ENCODE data around the gene ZNF805.
"Not testable (repeated sequence)": the region's sequence is repeated elsewhere in the genome, so short reads cannot be mapped to it uniquely, and the experiment has no call there.

Gene ZNF805

GRCh38 chr19:57240311-57241090 lies at the start of gene ZNF805:
ZNF805 (plus strand) TSS chr19:57240632; CDS start chr19:57240892, 260 bp downstream.
- DNase-seq: peak; percentile 95

DNA sequence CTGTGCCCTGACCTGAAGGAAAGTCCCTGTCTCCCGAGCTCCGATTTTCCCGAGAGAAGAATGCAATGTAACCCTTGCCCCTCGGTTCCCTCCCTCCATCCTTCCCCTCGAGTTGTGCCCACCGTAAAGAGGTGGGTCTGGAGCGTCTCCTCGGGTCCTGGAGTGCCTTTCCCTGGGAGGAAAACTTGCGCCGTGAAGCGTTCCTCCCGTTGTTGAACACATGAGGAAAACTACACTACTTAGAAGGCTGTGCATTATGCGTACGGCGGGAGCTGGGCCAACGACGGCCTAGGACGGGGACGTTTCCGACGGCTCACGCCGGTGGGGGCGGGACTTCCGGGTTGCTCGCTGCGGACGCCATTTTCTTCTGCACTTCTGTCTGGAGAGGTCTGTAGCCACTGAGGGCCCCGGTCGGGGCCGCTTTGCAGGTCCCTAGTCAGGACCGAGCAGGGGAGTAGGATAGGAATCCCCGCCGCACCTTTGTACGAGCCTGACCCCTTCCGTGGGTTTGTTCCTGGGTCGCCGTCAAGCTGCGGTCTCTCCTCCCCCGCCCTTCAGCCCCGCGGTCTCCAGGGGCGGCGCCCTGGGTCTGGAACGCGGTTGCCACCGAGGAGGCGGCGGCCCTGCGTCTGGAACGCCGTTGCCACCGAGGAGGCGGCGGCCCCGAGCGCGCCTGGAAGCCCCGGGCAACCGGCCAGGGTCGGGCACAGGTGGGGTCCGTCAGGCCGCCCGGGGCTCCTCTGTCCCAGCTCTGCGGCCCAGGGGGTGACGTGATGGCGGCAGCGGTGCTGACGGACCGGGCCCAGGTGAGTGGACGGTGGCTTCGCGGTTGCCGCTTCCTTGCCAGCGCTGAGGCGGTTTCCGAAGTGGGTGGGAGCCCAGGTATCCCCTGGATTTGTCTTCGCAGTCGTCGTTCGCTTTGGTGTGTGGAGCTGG lies 49.0 kb upstream of the ZNF805 start, which contains the start of gene ZNF264:
ZNF264 (plus strand) TSS at position 360 of the 936 bp plus-strand sequence; CDS start at position 774, 414 bp downstream.
- peak; percentile 86 for DNase-seq

DNA sequence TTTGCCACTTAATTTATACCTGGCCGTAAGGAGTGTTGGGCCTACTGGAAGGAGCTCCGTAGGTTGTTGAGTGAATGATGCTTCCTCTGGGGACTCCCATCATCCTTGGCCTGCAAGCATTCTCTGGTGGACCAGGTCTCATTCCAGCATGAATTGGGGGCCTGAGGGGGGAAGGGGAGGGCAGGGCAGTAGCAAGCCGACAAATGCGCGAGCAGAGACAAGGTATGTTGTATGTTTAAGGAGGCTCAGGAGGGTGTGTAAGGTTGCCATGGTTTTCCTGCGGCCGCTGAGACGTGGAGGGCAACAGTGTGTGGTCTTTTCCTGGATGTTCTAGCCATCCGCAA lies 48.4 kb upstream of the ZNF805 start:
- no peak for DNase-seq

GRCh38 chr19:57192993-57193392 lies 47.4 kb upstream of the ZNF805 start:
- no peak for DNase-seq

DNA sequence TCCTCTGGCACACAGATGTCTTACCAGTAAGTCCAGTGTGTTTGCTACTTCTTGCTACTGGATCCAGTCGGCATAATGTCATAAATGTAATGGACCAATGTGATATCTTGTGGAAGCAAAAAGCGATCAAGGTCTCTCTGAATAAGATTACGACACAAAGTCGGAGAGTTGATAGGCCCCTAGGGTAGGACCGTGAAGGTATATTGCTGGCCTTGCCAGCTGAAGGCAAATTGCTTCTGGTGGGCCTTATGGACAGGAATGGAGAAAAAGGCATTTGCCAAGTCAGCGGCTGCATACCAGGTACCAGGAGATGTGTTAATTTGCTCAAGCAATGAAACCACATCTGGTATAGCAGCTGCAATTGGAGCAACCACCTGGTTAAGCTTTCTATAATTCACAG lies 42.6 kb upstream of the ZNF805 start:
- DNase-seq: not testable (repeated sequence)

GRCh38 chr19:57202160-57202559 lies 38.3 kb upstream of the ZNF805 start:
- DNase-seq: no peak

GRCh38 chr19:57210381-57210780 lies 30.1 kb upstream of the ZNF805 start:
- DNase-seq: no peak

DNA sequence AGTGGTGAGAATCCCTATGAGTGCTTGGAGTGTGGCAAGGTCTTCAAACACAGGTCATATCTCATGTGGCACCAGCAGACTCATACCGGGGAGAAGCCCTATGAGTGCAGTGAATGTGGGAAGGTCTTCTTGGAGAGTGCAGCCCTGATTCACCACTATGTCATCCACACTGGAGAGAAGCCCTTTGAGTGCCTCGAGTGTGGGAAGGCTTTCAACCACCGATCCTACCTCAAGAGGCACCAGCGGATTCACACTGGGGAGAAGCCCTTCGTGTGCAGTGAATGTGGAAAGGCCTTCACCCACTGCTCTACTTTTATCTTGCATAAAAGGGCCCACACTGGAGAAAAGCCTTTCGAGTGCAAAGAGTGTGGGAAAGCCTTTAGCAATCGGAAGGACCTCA lies 28.3 kb upstream of the ZNF805 start:
- DNase-seq: no peak

GRCh38 chr19:57227502-57227901 lies 12.9 kb upstream of the ZNF805 start:
- DNase-seq: no peak

DNA sequence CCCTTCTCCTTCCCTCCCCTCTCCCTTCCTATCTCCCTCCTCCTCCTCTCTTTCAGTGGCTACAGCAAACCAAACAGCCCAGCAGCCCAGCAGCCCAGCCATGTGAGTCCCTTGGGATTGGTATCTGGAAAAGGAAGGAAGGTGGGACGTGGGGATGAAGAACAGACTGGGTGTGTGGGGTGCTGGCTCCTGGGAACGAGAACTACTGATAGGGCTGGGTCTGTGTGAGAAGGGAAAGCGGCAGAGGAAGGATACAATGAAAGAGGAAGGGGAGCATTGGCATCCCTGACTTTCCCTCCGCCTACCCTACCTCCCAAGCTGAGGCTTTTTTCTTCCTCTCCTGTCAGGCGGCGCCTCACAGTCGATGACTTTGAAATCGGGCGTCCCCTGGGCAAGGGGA lies 8.7 kb upstream of the ZNF805 start:
- no peak for DNase-seq

GRCh38 chr19:57233207-57233606 lies 7.2 kb upstream of the ZNF805 start:
- no peak for DNase-seq

DNA sequence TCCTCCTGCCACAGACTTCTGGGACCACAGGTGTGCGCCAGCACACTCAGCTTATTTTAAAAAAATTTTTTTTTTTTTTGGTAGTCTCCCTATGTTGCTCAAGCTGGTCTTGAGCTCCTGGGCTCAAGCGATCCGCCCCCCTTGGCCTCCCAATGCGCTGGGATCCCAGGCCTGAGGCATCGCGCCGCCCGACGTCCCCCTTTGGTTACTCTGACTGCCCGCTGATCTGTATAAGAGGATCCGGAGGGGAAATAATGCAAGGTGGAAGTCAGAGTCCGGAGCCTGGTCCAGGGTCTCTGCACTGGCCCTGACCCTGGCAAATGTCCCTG lies 486 bp upstream of the ZNF805 start:
- DNase-seq: no peak

DNA sequence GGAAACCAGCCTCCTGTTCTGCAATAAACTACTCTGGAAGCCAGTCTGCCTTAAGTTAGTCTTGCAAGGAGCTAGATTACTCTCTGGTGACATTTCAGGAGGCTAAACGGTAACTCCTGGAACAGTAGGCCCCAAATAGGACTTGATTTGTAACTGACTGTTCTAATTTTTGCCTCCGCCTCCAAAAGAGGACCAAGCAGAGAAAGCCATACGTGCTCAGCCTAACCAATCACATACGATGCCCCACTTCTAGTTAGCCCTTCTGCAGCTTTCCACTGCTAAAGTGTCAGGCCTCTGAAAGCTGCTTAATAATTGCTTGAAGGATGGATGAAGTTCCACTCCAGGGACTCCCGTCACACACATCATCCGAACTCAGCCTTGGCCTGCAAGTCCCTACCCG lies 744 bp downstream of the ZNF805 start:
- no peak for DNase-seq

- DNase-seq: no peak
Measured at GRCh38 chr19:57242821-57243220, 2.4 kb downstream of the ZNF805 start.

- DNase-seq: no peak
Measured at GRCh38 chr19:57244513-57244912, 4.1 kb downstream of the ZNF805 start.

- DNase-seq: no peak
Measured at GRCh38 chr19:57245066-57245465, 4.6 kb downstream of the ZNF805 start.

DNA sequence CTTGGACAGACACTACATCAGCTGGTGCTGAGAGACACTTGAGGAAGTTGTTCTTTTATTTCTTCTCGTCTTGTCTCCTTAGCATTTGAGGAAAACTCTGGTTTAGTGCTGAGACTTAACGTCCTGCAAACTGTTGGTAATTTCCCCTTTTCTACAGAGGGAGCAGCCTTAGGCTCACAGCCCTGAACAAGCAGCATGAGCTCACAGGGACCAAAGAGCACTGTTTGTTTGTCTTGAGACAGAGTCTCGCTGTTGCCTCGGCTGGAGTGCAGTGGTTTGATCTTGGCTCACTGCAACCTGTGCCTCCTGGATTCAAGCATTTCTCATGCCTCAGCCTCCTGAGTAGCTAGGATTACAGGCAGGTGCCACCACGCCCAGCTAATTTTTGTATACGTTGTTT lies 5.5 kb downstream of the ZNF805 start:
- no peak for DNase-seq

DNA sequence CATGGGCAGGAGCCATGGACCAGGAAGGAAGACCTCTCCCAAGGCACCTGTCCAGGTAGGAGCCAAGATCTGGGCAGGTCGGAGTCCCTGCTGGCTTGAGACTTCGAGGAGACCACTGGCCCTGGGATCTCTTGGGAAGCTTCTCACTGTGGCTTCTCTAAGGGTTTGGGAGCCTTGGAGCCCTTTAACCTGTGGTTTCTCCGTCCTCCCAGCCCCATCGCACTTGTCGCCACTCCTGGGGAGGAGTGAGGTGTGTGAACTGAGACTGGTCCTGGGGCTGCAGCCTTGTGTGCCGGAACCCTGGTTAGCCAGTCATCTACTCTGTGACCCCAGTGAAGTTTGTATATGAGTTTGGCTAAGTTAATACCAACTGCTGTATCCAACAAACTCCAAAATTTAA lies 8.2 kb downstream of the ZNF805 start:
- no peak for DNase-seq

GRCh38 chr19:57249329-57249728 lies 8.9 kb downstream of the ZNF805 start:
- no peak for DNase-seq

DNA sequence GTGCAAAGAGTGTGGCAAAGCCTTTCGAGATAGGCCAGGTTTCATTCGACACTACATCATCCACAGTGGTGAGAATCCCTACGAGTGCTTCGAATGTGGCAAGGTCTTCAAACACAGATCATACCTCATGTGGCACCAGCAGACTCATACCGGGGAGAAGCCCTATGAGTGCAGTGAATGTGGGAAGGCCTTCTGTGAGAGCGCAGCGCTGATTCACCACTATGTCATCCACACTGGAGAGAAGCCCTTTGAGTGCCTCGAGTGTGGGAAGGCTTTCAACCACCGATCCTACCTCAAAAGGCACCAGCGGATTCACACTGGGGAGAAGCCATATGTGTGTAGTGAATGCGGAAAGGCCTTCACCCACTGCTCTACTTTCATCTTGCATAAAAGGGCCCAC lies 13.3 kb downstream of the ZNF805 start:
- DNase-seq: not testable (repeated sequence)

DNA sequence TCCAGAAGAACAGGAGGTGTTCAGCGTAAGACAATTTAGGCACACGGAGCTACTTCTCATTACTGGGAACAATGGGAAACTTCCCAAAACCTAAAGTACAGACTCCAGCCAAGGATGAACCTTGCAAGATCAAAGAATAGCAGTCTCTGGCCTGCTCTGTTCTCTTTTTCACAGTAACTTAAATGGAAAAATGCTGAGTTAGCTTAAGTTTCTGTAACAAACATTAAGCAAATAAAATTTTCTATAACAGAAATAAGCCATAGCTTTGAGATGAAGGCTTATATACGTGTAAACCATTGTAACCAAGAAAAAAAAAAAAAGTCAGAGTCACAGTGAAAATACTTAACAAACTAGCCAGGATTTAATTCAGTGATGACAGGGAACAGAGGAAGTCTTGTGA lies 21.6 kb downstream of the ZNF805 start:
- no peak for DNase-seq

- no peak for DNase-seq
Measured at GRCh38 chr19:57263244-57263741, 22.9 kb downstream of the ZNF805 start.

GRCh38 chr19:57267291-57267690 lies 26.9 kb downstream of the ZNF805 start:
- no peak for DNase-seq

All from activated effector memory CD4-positive, alpha-beta T cell treated with Interleukin-2 at 50 U/mL for 16 hours (primary cell).